ENCODE data around the gene ACLY. TPM values are rescaled to one million over a fixed set of nuclear protein-coding genes. Genes with fewer than 3 reads are reported as not detected.

The ACLY gene
- total and polyA plus RNA-seq, 2 of the 13 experiments (the other 11 are each of a cell fraction or from before 2014, with no cell fraction given): 111 to 218 TPM

- TF ChIP-seq ZNF251 (CRISPR knock-in tag; IDR thresholded peaks at IDR 0.05) (peak; percentile 57; the same call in 1 of the 2 replicates), TARDBP (CRISPR knock-in tag; IDR thresholded peaks at IDR 0.05) (peak; percentile 76), NBN (conservative IDR thresholded peaks at IDR 0.05) (no peak), POLR2G (IDR thresholded peaks at IDR 0.05; ENCODE audit: low read depth, low read length) (peak; percentile 99), YY1 (IDR thresholded peaks at IDR 0.05; ENCODE audit: insufficient read depth, insufficient replicate concordance, low read depth, low read length) (peak; percentile 98), HCFC1 (IDR thresholded peaks at IDR 0.05; ENCODE audit: low read depth, low read length) (no peak), RXRA (CRISPR knock-in tag; IDR thresholded peaks at IDR 0.05) (peak; percentile 37; the same call in 1 of the 2 replicates), EEA1 (CRISPR knock-in tag; IDR thresholded peaks at IDR 0.05; ENCODE audit: borderline replicate concordance) (peak; percentile 77; the same call in 1 of the 2 replicates), ZNF12 (CRISPR knock-in tag; IDR thresholded peaks at IDR 0.05) (peak; percentile 13; the same call in 1 of the 2 replicates), MATR3 (CRISPR knock-in tag; IDR thresholded peaks at IDR 0.05) (no peak), MEIS2 (CRISPR knock-in tag; IDR thresholded peaks at IDR 0.05) (peak; percentile 85), HOXA7 (CRISPR knock-in tag; IDR thresholded peaks at IDR 0.05) (no peak), RXRB (CRISPR knock-in tag; IDR thresholded peaks at IDR 0.05; ENCODE audit: borderline replicate concordance) (peak; percentile 44; the same call in 1 of the 2 replicates), ZSCAN20 (CRISPR knock-in tag; IDR thresholded peaks at IDR 0.05; ENCODE audit: borderline replicate concordance) (peak; percentile 85; the same call in 1 of the 2 replicates), ZNF577 (CRISPR knock-in tag; IDR thresholded peaks at IDR 0.05; ENCODE audit: borderline replicate concordance, low read depth) (peak; percentile 19; the same call in 1 of the 2 replicates), RBFOX2 (IDR thresholded peaks at IDR 0.05; ENCODE audit: low read depth, low read length) (peak; percentile 97)
- TF ChIP-seq, protein P1, sequence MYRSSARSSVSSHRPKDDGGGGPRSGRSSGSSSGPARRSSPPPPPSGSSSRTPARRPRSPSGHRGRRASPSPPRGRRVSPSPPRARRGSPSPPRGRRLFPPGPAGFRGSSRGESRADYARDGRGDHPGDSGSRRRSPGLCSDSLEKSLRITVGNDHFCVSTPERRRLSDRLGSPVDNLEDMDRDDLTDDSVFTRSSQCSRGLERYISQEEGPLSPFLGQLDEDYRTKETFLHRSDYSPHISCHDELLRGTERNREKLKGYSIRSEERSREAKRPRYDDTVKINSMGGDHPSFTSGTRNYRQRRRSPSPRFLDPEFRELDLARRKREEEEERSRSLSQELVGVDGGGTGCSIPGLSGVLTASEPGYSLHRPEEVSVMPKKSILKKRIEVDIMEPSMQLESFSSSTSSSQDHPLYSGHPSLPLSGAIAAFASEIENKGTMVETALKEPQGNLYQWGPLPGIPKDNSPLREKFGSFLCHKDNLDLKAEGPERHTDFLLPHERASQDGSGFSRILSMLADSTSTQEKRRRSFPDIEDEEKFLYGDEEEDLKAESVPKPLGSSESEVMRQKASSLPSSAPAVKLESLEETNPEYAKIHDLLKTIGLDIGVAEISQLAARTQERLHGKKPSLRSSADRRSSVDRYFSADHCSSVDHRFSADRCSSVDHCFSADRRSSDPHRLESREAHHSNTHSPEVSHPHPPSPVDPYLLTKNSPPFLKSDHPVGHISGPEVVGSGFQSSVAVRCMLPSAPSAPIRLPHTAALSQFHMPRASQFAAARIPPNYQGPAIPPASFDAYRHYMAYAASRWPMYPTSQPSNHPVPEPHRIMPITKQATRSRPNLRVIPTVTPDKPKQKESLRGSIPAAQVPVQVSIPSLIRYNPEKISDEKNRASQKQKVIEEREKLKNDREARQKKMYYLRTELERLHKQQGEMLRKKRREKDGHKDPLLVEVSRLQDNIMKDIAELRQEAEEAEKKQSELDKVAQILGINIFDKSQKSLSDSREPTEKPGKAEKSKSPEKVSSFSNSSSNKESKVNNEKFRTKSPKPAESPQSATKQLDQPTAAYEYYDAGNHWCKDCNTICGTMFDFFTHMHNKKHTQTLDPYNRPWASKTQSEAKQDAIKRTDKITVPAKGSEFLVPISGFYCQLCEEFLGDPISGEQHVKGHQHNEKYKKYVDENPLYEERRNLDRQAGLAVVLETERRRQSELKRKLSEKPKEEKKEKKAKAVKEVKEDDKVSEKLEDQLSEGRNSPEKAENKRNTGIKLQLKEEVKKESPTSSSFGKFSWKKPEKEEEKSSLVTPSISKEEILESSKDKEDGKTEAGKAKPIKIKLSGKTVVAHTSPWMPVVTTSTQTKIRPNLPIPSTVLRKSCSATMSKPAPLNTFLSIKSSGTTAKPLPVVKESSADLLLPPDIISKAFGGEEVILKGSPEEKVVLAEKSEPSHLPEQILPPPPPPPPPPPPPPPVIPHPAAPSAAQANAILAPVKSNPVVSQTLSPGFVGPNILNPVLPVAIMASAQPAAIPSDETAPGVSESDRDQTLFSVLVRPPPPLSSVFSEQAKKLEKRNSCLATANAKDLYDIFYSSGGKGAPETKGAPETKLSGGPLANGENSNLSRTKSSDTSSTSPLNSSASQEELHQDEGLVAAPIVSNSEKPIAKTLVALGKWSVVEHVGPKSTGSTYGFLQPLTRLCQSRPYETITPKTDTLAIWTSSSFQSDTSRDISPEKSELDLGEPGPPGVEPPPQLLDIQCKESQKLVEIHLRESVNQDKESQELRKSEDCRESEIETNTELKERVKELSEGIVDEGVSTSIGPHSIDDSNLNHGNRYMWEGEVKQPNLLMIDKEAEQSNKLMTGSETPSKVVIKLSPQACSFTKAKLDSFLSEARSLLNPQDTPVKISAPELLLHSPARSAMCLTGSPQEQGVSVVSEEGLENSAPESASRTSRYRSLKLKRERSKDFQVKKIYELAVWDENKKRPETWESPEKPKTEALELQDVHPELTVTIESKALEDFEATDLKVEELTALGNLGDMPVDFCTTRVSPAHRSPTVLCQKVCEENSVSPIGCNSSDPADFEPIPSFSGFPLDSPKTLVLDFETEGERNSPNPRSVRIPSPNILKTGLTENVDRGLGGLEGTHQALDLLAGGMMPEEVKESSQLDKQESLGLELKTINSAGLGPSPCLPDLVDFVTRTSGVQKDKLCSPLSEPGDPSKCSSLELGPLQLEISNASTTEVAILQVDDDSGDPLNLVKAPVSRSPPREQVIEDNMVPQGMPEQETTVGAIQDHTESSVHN (CRISPR knock-in tag; IDR thresholded peaks at IDR 0.05): peak; percentile 49; the same call in 1 of the 2 replicates
- TF ChIP-seq, protein P2, sequence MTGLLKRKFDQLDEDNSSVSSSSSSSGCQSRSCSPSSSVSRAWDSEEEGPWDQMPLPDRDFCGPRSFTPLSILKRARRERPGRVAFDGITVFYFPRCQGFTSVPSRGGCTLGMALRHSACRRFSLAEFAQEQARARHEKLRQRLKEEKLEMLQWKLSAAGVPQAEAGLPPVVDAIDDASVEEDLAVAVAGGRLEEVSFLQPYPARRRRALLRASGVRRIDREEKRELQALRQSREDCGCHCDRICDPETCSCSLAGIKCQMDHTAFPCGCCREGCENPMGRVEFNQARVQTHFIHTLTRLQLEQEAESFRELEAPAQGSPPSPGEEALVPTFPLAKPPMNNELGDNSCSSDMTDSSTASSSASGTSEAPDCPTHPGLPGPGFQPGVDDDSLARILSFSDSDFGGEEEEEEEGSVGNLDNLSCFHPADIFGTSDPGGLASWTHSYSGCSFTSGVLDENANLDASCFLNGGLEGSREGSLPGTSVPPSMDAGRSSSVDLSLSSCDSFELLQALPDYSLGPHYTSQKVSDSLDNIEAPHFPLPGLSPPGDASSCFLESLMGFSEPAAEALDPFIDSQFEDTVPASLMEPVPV (CRISPR knock-in tag; IDR thresholded peaks at IDR 0.05): peak; percentile 79; the same call in 1 of the 2 replicates
- TF ChIP-seq, protein P3, sequence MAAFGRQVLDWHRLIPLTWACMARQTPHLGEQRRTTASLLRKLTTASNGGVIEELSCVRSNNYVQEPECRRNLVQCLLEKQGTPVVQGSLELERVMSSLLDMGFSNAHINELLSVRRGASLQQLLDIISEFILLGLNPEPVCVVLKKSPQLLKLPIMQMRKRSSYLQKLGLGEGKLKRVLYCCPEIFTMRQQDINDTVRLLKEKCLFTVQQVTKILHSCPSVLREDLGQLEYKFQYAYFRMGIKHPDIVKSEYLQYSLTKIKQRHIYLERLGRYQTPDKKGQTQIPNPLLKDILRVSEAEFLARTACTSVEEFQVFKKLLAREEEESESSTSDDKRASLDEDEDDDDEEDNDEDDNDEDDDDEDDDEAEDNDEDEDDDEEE (CRISPR knock-in tag; IDR thresholded peaks at IDR 0.05): peak; percentile 65; the same call in 1 of the 2 replicates
Observed at GRCh38 chr17:41864836-41865595, 53.7 kb downstream of the ACLY start, which contains the start of gene KLHL11 (continued).

All from HepG2 (cell line).